NT2/D1 (cell line): ENCODE results near the gene PRRC2A.

ENCODE experiments used
- YY1 ChIP-seq: IDR thresholded peaks from 2 replicates; pipeline ENCODE4 v1.6.1; 2011; ENCODE audit not compliant: insufficient read length, insufficient read depth
- ZNF274 ChIP-seq: IDR thresholded peaks from 2 replicates; pipeline ENCODE4 v1.6.1; 2011; ENCODE audit warnings: mild to moderate bottlenecking, low read depth, low read length

DNA sequence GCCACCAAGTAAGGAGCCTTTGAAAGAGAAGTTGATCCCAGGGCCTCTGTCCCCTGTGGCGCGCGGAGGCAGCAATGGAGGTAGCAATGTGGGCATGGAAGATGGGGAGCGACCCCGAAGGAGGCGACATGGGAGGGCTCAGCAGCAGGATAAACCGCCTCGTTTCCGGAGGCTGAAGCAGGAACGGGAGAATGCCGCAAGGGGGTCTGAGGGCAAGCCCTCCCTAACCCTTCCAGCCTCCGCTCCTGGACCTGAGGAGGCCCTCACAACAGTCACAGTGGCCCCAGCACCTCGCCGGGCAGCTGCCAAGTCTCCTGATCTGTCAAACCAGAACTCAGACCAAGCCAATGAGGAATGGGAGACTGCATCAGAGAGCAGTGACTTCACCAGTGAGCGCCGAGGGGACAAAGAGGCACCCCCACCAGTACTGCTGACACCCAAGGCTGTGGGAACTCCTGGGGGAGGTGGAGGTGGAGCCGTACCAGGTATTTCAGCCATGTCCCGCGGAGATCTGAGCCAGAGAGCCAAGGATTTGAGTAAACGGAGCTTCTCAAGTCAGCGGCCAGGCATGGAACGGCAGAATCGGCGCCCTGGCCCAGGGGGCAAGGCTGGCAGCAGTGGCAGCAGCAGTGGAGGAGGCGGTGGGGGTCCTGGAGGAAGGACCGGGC is 11.9 kb downstream of the PRRC2A start:
- TF ChIP-seq ZNF274 (no peak), YY1 (no peak)
